Upper lobe of left lung (tissue), 4 donors: ENCODE results near the gene MARS1.

Experiments
- CTCF ChIP-seq, 6 experiments: fragments of 450-650 bp in 4 of 6; fragments of 200-600 bp in 2 of 6; sonication (generic) in 2 of 6; IDR thresholded peaks; one replicate each; pipeline ENCODE4 v1.5.1; 2016 to 2019; ENCODE audit warnings: antibody characterized with exemption in 6 of 6
- EP300 ChIP-seq, 4 donors: sonication (generic); formaldehyde crosslinking; IDR thresholded peaks; one replicate each; pipeline ENCODE4 v1.5.1; 2017; ENCODE audit warnings: antibody characterized with exemption in 4 of 4, control low read depth in 2 of 4
- POLR2A ChIP-seq, 4 donors: fragments of 450-650 bp; IDR thresholded peaks; one replicate each; pipeline ENCODE4 v1.5.1; 2016 to 2017; ENCODE audit warnings: antibody characterized with exemption in 4 of 4, mild to moderate bottlenecking in 2 of 4

- no peak for TF ChIP-seq CTCF (IDR thresholded peaks at IDR 0.05)
- TF ChIP-seq EP300 (IDR thresholded peaks at IDR 0.05): no peak
- no peak for TF ChIP-seq POLR2A (IDR thresholded peaks at IDR 0.05)
These were observed 15.5 kb upstream of the MARS1 start for GRCh38 chr12:57472391-57472790.
